Effector CD4-positive, alpha-beta T cell (primary cell): ENCODE measurements around the gene ANKMY1.

Experiments used
- DNase-seq: peaks from one replicate; pipeline ENCODE4 v3.0.0-alpha.2; 2020
- total RNA-seq: gene quantifications from one replicate; lab custom pipeline; 2026; lab: John Stamatoyannopoulos, UW

Gene ANKMY1
- total RNA-seq = 61.0 reads per million, percentile 72 among the genes with 10 or more reads in this experiment

GRCh38 chr2:240557808-240558207, at the start of gene ANKMY1:
TSS of gene ANKMY1 (minus strand) at chr2:240557988. CDS start at chr2:240557335, 653 bp downstream.
- peak; percentile 40 for DNase-seq

GRCh38 chr2:240605867-240606743, 48.3 kb upstream of the ANKMY1 start:
- no peak for DNase-seq

GRCh38 chr2:240604939-240605716, 47.3 kb upstream of the ANKMY1 start:
- DNase-seq = no peak

- DNase-seq = no peak
Observed at GRCh38 chr2:240604291-240604938, 46.6 kb upstream of the ANKMY1 start.

- no peak for DNase-seq
Observed at GRCh38 chr2:240603846-240604245, 46.1 kb upstream of the ANKMY1 start.

- DNase-seq = no peak
Observed at GRCh38 chr2:240603081-240603835, 45.5 kb upstream of the ANKMY1 start.

- no peak for DNase-seq
Observed at GRCh38 chr2:240602266-240603050, 44.7 kb upstream of the ANKMY1 start.

- DNase-seq = no peak
Observed at GRCh38 chr2:240601831-240602160, 44.0 kb upstream of the ANKMY1 start.

GRCh38 chr2:240601061-240601830, 43.5 kb upstream of the ANKMY1 start:
- no peak for DNase-seq

GRCh38 chr2:240600451-240600961, 42.7 kb upstream of the ANKMY1 start:
- DNase-seq = no peak

GRCh38 chr2:240599141-240599583, 41.4 kb upstream of the ANKMY1 start:
- no peak for DNase-seq

GRCh38 chr2:240598311-240598911, 40.6 kb upstream of the ANKMY1 start:
- DNase-seq = no peak

GRCh38 chr2:240597419-240598181, 39.8 kb upstream of the ANKMY1 start:
- DNase-seq = no peak

GRCh38 chr2:240597054-240597418, 39.2 kb upstream of the ANKMY1 start:
- no peak for DNase-seq

- DNase-seq = no peak
Observed at GRCh38 chr2:240596491-240596931, 38.7 kb upstream of the ANKMY1 start.

- DNase-seq = no peak
Observed at GRCh38 chr2:240596080-240596460, 38.3 kb upstream of the ANKMY1 start.

- no peak for DNase-seq
Observed at GRCh38 chr2:240595381-240596079, 37.7 kb upstream of the ANKMY1 start.

- DNase-seq = no peak
Observed at GRCh38 chr2:240594511-240595380, 37.0 kb upstream of the ANKMY1 start.
